HAP-1 (cell line): Measurements from ENCODE around the gene OR6P1.

Source experiments
- DNase-seq, 2 experiments: peaks; one replicate each; pipeline ENCODE4 v3.0.0-alpha.2; 2016 to 2020; ENCODE audit warnings: low spot score in 2 of 2
- H3K27me3 ChIP-seq: fragments of 250-450 bp; sonication (Bioruptor Pico); 2 replicates; pipeline ENCODE4 v1.5.1; 2020; ENCODE audit warnings: low read depth, mild to moderate bottlenecking, moderate library complexity
- H3K36me3 ChIP-seq: fragments of 250-450 bp; sonication (Bioruptor Pico); replicated peaks from 2 replicates; pipeline ENCODE4 v1.5.1; 2020; ENCODE audit warnings: mild to moderate bottlenecking
- H3K4me1 ChIP-seq: fragments of 250-450 bp; sonication (Bioruptor Pico); 2 replicates; pipeline ENCODE4 v1.5.1; 2020; ENCODE audit warnings: mild to moderate bottlenecking
- H3K4me3 ChIP-seq: fragments of 250-450 bp; sonication (Bioruptor Pico); 2 replicates; pipeline ENCODE4 v1.5.1; 2020; ENCODE audit warnings: mild to moderate bottlenecking, moderate library complexity
- H3K9me3 ChIP-seq: fragments of 250-450 bp; sonication (Bioruptor Pico); 2 replicates; pipeline ENCODE4 v1.5.1; 2020; ENCODE audit warnings: mild to moderate bottlenecking, moderate library complexity
- in situ Hi-C: fragments of 300-500 bp; cut with MboI; formaldehyde crosslinking; loops from 3 replicates; pipeline ENCODE4 v1.14.3; 2020; ENCODE audit warnings: low sequenced_read_pairs, inconsistent platforms, mixed read lengths

OR6P1 gene, protein sequence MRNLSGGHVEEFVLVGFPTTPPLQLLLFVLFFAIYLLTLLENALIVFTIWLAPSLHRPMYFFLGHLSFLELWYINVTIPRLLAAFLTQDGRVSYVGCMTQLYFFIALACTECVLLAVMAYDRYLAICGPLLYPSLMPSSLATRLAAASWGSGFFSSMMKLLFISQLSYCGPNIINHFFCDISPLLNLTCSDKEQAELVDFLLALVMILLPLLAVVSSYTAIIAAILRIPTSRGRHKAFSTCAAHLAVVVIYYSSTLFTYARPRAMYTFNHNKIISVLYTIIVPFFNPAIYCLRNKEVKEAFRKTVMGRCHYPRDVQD

GRCh38 chr1:158570480-158570879, at the start of gene OR6P1:
Gene OR6P1, minus strand, starts transcription at chr1:158570580. Its CDS starts 6,976 bp downstream, at chr1:158563604.
- H3K4me1 ChIP-seq, result no peaks in the 10 kb centered on the region
- H3K36me3 ChIP-seq, result no peaks in the 10 kb centered on the region
- no peak for DNase-seq
- no peaks in the 10 kb centered on the region for H3K9me3 ChIP-seq
- no peaks in the 10 kb centered on the region for H3K27me3 ChIP-seq
- no peak within 1 kb of the TSS for H3K4me3 ChIP-seq
- in situ Hi-C loops, result no loop called here

GRCh38 chr1:158613764-158614163, 43.4 kb upstream of the OR6P1 start:
- Histone ChIP-seq H3K27me3 (no peaks in the 10 kb centered on the region), H3K36me3 (no peaks in the 10 kb centered on the region), H3K4me3 (no peak overlapping the region), H3K9me3 (no peaks in the 10 kb centered on the region), H3K4me1 (no peaks in the 10 kb centered on the region)
- in situ Hi-C loops, result no loop called here
- no peak for DNase-seq

DNA sequence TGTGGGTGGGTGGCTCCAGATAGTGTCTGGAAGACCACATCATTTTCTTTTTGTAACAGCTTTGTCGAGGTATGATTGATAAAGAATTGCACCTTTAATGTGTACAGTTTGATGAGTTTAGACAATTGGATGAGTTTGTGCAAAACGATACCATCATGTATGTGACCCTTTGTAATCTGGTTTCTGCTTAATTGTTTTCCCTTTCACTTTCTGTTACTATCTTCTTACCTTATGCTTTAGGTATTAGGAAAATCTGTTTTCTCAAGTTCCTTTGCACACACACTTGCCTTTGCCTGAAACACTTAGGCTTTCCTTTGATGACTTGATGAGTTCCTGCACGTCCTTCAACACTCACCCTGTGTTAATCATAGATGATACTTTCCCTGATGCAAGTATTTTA, 41.5 kb upstream of the OR6P1 start:
- in situ Hi-C loops, result no loop called here

GRCh38 chr1:158607296-158607695, 36.9 kb upstream of the OR6P1 start:
- Histone ChIP-seq H3K4me3 (no peak overlapping the region), H3K4me1 (no peaks in the 10 kb centered on the region), H3K27me3 (no peaks in the 10 kb centered on the region), H3K36me3 (no peaks in the 10 kb centered on the region), H3K9me3 (no peaks in the 10 kb centered on the region)
- in situ Hi-C loops, result no loop called here
- no peak for DNase-seq

More for the DNA sequence above, 41.5 kb upstream of the OR6P1 start:
- H3K36me3 ChIP-seq, result no peaks in the 10 kb centered on the region
- H3K4me1 ChIP-seq, result no peaks in the 10 kb centered on the region
- no peaks in the 10 kb centered on the region for H3K9me3 ChIP-seq
- H3K27me3 ChIP-seq, result no peaks in the 10 kb centered on the region
- no peak overlapping the region for H3K4me3 ChIP-seq
- no peak for DNase-seq

DNA sequence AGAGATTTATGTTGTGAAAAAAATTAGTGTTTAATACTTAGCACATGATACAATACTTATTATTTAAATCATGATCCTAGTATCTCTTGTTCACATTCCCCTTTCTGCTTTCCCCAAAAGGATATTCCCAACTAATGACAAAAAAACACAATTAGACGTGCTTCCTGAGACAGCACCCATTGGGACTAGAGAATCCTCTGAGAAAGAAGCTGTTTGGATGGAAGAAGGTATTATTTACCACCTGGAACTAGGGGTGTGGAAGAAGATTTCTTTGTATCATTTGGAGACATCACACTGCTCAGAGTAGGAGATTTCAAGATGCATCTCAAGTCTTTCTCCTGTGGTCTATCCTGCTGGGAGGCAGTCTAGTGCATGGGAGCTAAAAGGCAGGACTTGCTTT, 34.6 kb upstream of the OR6P1 start, which contains the start of gene OR10Z1:
OR10Z1 (plus strand) TSS at position 301 of the 400 bp plus-strand sequence. CDS start 1,171 bp downstream, outside the sequence.
- Histone ChIP-seq H3K4me3 (no peak within 1 kb of the TSS), H3K9me3 (no peaks in the 10 kb centered on the region), H3K4me1 (no peaks in the 10 kb centered on the region), H3K27me3 (no peaks in the 10 kb centered on the region), H3K36me3 (no peaks in the 10 kb centered on the region)
- DNase-seq, result no peak
- in situ Hi-C loops, result no loop called here

DNA sequence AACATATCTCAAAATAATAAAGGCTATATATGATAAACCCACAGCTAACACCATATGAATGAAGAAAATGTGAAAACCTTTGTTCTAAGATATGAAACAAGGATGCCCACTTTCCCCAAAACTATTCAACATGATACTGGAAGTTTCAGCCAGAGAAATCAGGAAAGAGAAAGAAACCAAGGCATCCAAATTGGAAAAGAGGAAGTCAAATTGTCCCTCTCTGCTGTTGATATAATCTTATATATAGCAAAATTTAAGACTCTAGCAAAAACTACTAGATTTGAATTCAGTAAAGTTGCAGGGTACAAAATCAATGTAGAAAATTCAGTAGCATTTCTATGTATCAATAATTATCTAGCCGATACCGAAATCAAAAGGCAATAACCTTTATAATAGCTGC, 30.4 kb upstream of the OR6P1 start:
- H3K36me3 ChIP-seq, result no peaks in the 10 kb centered on the region
- H3K9me3 ChIP-seq, result no peaks in the 10 kb centered on the region
- no peak overlapping the region for H3K4me3 ChIP-seq
- no peaks in the 10 kb centered on the region for H3K4me1 ChIP-seq
- in situ Hi-C loops, result no loop called here
- no peak for DNase-seq
- no peaks in the 10 kb centered on the region for H3K27me3 ChIP-seq

DNA sequence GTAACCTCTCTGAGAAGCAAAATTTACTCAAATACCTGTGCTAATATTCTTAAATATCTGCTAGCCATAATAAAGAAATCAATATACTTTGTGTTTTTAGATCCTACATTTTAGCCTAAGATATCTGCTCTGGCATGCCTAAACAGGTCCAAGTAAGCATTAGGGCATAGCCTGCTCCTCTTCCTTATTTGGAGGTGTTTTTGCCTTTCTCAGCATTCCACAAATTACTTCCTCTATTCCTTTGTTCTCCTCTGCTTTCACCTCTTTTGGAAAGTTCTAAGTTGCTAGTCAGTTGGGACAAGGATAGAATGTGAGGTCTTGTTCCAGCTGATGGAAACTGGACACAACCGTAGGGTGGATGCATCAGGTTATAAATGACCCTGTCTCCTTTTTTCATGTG, 16.6 kb upstream of the OR6P1 start:
- H3K4me3 ChIP-seq, result no peak overlapping the region
- no peaks in the 10 kb centered on the region for H3K4me1 ChIP-seq
- H3K27me3 ChIP-seq, result no peaks in the 10 kb centered on the region
- H3K36me3 ChIP-seq, result no peaks in the 10 kb centered on the region
- in situ Hi-C loops, result no loop called here
- no peaks in the 10 kb centered on the region for H3K9me3 ChIP-seq
- DNase-seq, result no peak

GRCh38 chr1:158583962-158584361, 13.6 kb upstream of the OR6P1 start:
- no peaks in the 10 kb centered on the region for H3K4me1 ChIP-seq
- no peaks in the 10 kb centered on the region for H3K9me3 ChIP-seq
- no peaks in the 10 kb centered on the region for H3K27me3 ChIP-seq
- no peaks in the 10 kb centered on the region for H3K36me3 ChIP-seq
- no peak for DNase-seq
- in situ Hi-C loops, result no loop called here
- H3K4me3 ChIP-seq, result no peak overlapping the region

- H3K4me1 ChIP-seq, result no peaks in the 10 kb centered on the region
- no peaks in the 10 kb centered on the region for H3K27me3 ChIP-seq
- H3K36me3 ChIP-seq, result no peaks in the 10 kb centered on the region
- in situ Hi-C loops, result no loop called here
- no peak within 1 kb of the TSS for H3K4me3 ChIP-seq
- no peak for DNase-seq
- no peaks in the 10 kb centered on the region for H3K9me3 ChIP-seq
Observed at GRCh38 chr1:158579733-158580132, 9.4 kb upstream of the OR6P1 start, which contains the start of gene OR10X1. Gene OR10X1, minus strand, starts transcription at chr1:158579899. Its CDS starts 0 bp downstream, at chr1:158579899.

DNA sequence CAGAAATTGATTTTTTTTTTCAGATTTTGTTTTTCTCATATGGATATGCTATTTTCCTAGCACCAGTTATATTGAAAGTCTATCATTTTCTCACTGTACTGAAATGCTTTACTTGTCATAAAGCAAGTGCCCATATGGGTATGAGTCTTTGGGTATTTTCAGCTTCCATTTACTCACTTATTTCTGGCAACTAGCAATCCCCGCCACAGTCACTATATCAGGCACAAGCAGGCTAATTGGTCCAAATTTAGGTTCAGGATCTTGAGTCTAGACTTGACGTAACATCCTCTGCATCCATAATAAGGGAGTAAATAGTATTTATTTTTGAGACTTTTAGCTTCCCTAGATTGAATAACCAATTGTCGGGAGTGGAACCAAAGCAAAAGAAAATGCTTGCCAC, 7.2 kb upstream of the OR6P1 start:
- in situ Hi-C loops, result no loop called here
- H3K36me3 ChIP-seq, result no peaks in the 10 kb centered on the region
- H3K4me3 ChIP-seq, result no peak overlapping the region
- DNase-seq, result no peak
- no peaks in the 10 kb centered on the region for H3K4me1 ChIP-seq
- H3K27me3 ChIP-seq, result no peaks in the 10 kb centered on the region
- no peaks in the 10 kb centered on the region for H3K9me3 ChIP-seq

GRCh38 chr1:158572226-158572625, 1.8 kb upstream of the OR6P1 start:
- Histone ChIP-seq H3K9me3 (no peaks in the 10 kb centered on the region), H3K27me3 (no peaks in the 10 kb centered on the region), H3K4me1 (no peaks in the 10 kb centered on the region), H3K4me3 (no peak overlapping the region), H3K36me3 (no peaks in the 10 kb centered on the region)
- DNase-seq, result no peak
- in situ Hi-C loops, result no loop called here

GRCh38 chr1:158564608-158565007, 5.8 kb downstream of the OR6P1 start:
- no peaks in the 10 kb centered on the region for H3K9me3 ChIP-seq
- H3K4me3 ChIP-seq, result no peak overlapping the region
- in situ Hi-C loops, result no loop called here
- H3K27me3 ChIP-seq, result no peaks in the 10 kb centered on the region
- no peaks in the 10 kb centered on the region for H3K4me1 ChIP-seq
- no peaks in the 10 kb centered on the region for H3K36me3 ChIP-seq
- no peak for DNase-seq

DNA sequence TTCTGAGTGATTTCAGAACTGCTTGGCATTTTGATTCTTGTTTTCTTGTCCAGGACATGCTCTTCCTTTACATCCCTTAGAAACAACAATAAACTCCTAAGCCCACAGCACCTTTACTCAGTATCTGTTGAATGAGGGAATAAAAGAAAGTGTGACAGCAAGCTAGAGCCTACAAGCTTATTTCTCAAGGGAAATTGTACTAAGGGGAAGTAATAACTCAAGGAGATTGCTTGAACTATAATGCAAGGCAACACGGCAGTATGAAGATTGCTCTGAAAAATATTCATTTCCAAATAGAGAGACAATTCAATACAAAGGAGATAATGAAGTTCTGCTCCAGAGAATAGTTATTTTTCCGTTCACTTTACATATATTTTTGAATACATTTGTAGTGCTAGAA, 6.5 kb downstream of the OR6P1 start:
- no peaks in the 10 kb centered on the region for H3K9me3 ChIP-seq
- in situ Hi-C loops, result no loop called here
- H3K4me3 ChIP-seq, result no peak overlapping the region
- DNase-seq, result no peak
- H3K4me1 ChIP-seq, result no peaks in the 10 kb centered on the region
- no peaks in the 10 kb centered on the region for H3K27me3 ChIP-seq
- H3K36me3 ChIP-seq, result no peaks in the 10 kb centered on the region

DNA sequence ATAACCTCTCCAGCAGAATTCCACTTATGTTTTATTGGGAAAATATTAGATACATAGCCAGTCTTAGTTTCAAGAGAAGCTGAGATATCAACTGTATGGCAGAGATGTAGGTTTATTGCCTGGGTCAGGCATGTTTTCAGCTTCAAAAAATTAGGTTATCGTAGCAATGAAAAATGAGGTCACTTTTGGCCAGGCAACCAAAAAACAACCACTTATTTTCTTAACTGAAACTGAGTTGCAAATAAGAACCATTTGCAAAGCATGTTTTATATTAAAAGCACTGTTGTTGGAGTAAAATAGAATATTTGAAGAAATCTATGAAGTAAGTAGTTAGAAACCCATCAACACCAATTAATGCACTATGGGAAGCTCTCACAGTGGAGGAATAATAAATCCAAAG, 10.7 kb downstream of the OR6P1 start:
- Histone ChIP-seq H3K36me3 (no peaks in the 10 kb centered on the region), H3K9me3 (no peaks in the 10 kb centered on the region), H3K4me3 (no peak overlapping the region), H3K4me1 (no peaks in the 10 kb centered on the region), H3K27me3 (no peaks in the 10 kb centered on the region)
- in situ Hi-C loops, result no loop called here
- DNase-seq, result no peak

GRCh38 chr1:158554352-158554751, 16.0 kb downstream of the OR6P1 start, which contains the start of gene OR6Y1:
Gene OR6Y1, minus strand, starts transcription at chr1:158554405. Its CDS starts 6,300 bp downstream, at chr1:158548105.
- DNase-seq, result no peak
- Histone ChIP-seq H3K4me1 (no peaks in the 10 kb centered on the region), H3K9me3 (no peaks in the 10 kb centered on the region), H3K27me3 (no peaks in the 10 kb centered on the region), H3K4me3 (no peak within 1 kb of the TSS), H3K36me3 (no peaks in the 10 kb centered on the region)
- in situ Hi-C loops, result no loop called here
